Measurements from ENCODE around the gene ZNF189.

Gene ZNF189

GRCh38 chr9:101366038-101366756 lies 32.5 kb upstream of the ZNF189 start:
- no peak overlapping the region for H3K4me3 ChIP-seq (ENCODE audit: low read depth, low read length)
- DNase-seq (ENCODE audit: low read depth) = no peak
- in situ Hi-C loops (cut with HindIII; ENCODE audit: low sequenced_read_pairs) = no loop called here
- TF ChIP-seq, protein P1, sequence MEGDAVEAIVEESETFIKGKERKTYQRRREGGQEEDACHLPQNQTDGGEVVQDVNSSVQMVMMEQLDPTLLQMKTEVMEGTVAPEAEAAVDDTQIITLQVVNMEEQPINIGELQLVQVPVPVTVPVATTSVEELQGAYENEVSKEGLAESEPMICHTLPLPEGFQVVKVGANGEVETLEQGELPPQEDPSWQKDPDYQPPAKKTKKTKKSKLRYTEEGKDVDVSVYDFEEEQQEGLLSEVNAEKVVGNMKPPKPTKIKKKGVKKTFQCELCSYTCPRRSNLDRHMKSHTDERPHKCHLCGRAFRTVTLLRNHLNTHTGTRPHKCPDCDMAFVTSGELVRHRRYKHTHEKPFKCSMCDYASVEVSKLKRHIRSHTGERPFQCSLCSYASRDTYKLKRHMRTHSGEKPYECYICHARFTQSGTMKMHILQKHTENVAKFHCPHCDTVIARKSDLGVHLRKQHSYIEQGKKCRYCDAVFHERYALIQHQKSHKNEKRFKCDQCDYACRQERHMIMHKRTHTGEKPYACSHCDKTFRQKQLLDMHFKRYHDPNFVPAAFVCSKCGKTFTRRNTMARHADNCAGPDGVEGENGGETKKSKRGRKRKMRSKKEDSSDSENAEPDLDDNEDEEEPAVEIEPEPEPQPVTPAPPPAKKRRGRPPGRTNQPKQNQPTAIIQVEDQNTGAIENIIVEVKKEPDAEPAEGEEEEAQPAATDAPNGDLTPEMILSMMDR (IDR thresholded peaks at IDR 0.05; ENCODE audit: low read depth, low read length, missing control alignments) = no peak

GRCh38 chr9:101367323-101367722 lies 31.3 kb upstream of the ZNF189 start:
- DNase-seq (ENCODE audit: low read depth) = no peak
- no peak overlapping the region for H3K4me3 ChIP-seq (ENCODE audit: low read depth, low read length)
- TF ChIP-seq, protein P1 (IDR thresholded peaks at IDR 0.05; ENCODE audit: low read depth, low read length, missing control alignments) = no peak
- in situ Hi-C loops (cut with HindIII; ENCODE audit: low sequenced_read_pairs) = no loop called here

- peak; percentile 33 for DNase-seq (ENCODE audit: low read depth)
- H3K4me3 ChIP-seq (ENCODE audit: low read depth, low read length) = no peak overlapping the region
- TF ChIP-seq, protein P1 (IDR thresholded peaks at IDR 0.05; ENCODE audit: low read depth, low read length, missing control alignments) = no peak
- in situ Hi-C loops (cut with HindIII; ENCODE audit: low sequenced_read_pairs) = no loop called here
These were observed 29.4 kb upstream of the ZNF189 start for GRCh38 chr9:101369286-101369685.

- no peak overlapping the region for H3K4me3 ChIP-seq (ENCODE audit: low read depth, low read length)
- in situ Hi-C loops (cut with HindIII; ENCODE audit: low sequenced_read_pairs) = no loop called here
- TF ChIP-seq, protein P1 (IDR thresholded peaks at IDR 0.05; ENCODE audit: low read depth, low read length, missing control alignments) = no peak
- DNase-seq (ENCODE audit: low read depth) = no peak
These were observed 28.6 kb upstream of the ZNF189 start for GRCh38 chr9:101369884-101370531.

- no peak for DNase-seq (ENCODE audit: low read depth)
- in situ Hi-C loops (cut with HindIII; ENCODE audit: low sequenced_read_pairs) = no loop called here
- TF ChIP-seq, protein P1 (IDR thresholded peaks at IDR 0.05; ENCODE audit: low read depth, low read length, missing control alignments) = no peak
- no peak overlapping the region for H3K4me3 ChIP-seq (ENCODE audit: low read depth, low read length)
These were observed 26.8 kb upstream of the ZNF189 start for GRCh38 chr9:101371813-101372212.

DNA sequence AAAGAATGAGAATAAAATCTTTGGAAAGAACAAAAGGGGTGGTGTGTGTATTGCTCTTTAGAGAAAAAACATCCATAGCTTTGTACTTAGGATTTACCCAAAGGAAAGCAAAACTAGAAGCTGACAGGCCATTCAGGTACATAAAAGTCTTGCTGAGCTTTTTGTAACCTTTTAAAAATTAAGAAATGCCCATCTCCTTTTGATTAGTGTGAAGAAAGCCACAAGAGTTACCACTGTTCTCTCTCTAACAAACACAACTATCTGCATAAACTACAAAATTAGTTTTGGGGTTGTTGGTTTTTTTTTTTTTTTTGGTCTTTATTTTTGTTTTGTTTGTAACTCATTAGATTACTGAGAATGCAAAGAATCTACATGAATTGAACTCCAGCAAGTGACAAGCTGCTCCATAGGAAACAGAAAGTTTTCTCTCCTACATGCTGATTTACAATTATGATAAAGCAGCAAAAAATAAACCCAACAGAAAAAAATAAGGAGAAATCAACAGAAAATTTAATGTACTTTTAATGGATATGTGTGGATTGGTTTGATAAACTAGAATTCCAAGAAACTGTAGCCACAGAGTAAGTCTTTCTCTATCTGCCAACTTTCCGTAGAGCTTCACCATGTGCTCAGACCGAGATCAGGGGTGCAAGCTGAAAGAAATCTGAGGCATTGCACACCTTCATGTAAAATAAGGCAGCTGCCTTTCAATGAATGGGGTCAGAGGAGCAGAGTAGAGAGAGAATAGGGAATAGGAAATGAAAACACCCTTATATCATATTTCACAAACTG lies 26.1 kb upstream of the ZNF189 start:
- TF ChIP-seq, protein P1 (IDR thresholded peaks at IDR 0.05; ENCODE audit: low read depth, low read length, missing control alignments) = no peak
- no peak for DNase-seq (ENCODE audit: low read depth)
- in situ Hi-C loops (cut with HindIII; ENCODE audit: low sequenced_read_pairs) = no loop called here
- no peak overlapping the region for H3K4me3 ChIP-seq (ENCODE audit: low read depth, low read length)
